ENCODE results near the gene UBA6. TPM values are rescaled to one million over a fixed set of nuclear protein-coding genes. Genes with fewer than 3 reads are reported as not detected.

Gene UBA6
- total RNA-seq, 2 donors from 2014 or later = 28.3 to 94.5 TPM

DNA sequence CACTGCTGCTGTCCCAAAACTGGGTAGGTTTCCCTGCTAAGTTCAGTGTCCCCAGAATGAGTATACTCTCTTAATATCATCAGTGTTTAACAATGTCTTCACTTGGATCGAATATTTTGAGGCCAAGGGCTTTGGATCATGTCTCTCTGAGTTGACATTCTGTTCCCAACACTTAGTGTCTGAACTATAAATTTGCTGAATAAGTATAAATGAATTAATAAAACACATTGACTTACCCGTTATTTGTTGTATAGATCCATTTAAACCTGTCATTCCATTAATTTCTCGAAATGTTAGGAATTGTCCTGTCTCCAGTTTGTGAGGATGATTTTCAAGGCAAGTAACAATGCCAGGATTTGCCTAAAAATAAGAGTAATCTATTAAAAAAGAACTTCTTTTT, 32.6 kb downstream of the UBA6 start:
- no peaks in the 10 kb centered on the region for H3K4me1 ChIP-seq (ENCODE audit: control insufficient read depth in 1 of 2, low read depth in 2 of 2)
- no peak for ATAC-seq (ENCODE audit: insufficient number of reproducible peaks, low FRiP score, low read depth)
- DNase-seq (ENCODE audit: low spot score) = no peak
- H3K9me3 ChIP-seq = no peaks in the 10 kb centered on the region
- H3K4me3 ChIP-seq = no peak overlapping the region
- no peak overlapping the region for H3K27ac ChIP-seq
- TF ChIP-seq, protein P1, sequence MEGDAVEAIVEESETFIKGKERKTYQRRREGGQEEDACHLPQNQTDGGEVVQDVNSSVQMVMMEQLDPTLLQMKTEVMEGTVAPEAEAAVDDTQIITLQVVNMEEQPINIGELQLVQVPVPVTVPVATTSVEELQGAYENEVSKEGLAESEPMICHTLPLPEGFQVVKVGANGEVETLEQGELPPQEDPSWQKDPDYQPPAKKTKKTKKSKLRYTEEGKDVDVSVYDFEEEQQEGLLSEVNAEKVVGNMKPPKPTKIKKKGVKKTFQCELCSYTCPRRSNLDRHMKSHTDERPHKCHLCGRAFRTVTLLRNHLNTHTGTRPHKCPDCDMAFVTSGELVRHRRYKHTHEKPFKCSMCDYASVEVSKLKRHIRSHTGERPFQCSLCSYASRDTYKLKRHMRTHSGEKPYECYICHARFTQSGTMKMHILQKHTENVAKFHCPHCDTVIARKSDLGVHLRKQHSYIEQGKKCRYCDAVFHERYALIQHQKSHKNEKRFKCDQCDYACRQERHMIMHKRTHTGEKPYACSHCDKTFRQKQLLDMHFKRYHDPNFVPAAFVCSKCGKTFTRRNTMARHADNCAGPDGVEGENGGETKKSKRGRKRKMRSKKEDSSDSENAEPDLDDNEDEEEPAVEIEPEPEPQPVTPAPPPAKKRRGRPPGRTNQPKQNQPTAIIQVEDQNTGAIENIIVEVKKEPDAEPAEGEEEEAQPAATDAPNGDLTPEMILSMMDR (IDR thresholded peaks at IDR 0.05) = no peak
- peaks cover 29% of the 10 kb centered on the region for H3K36me3 ChIP-seq
- no peaks in the 10 kb centered on the region for H3K27me3 ChIP-seq (replicated peaks; ENCODE audit: insufficient read depth)

- DNase-seq (ENCODE audit: low spot score) (no peak), ATAC-seq (ENCODE audit: insufficient number of reproducible peaks, low FRiP score, low read depth) (no peak)
- H3K9me3 ChIP-seq = no peaks in the 10 kb centered on the region
- no peaks in the 10 kb centered on the region for H3K27me3 ChIP-seq (replicated peaks; ENCODE audit: insufficient read depth)
- H3K4me1 ChIP-seq (ENCODE audit: control insufficient read depth in 1 of 2, low read depth in 2 of 2) = no peaks in the 10 kb centered on the region
- TF ChIP-seq, protein P1 (IDR thresholded peaks at IDR 0.05) = no peak
- no peak overlapping the region for H3K4me3 ChIP-seq
- no peak overlapping the region for H3K27ac ChIP-seq
- peaks cover 27% of the 10 kb centered on the region for H3K36me3 ChIP-seq
Observed at GRCh38 chr4:67660418-67660817, 40.5 kb downstream of the UBA6 start.

GRCh38 chr4:67659065-67659464, 41.9 kb downstream of the UBA6 start:
- Histone ChIP-seq H3K27me3 (replicated peaks; ENCODE audit: insufficient read depth) (no peaks in the 10 kb centered on the region), H3K9me3 (no peaks in the 10 kb centered on the region), H3K36me3 (peaks cover 23% of the 10 kb centered on the region), H3K4me3 (no peak overlapping the region), H3K27ac (no peak overlapping the region), H3K4me1 (ENCODE audit: control insufficient read depth in 1 of 2, low read depth in 2 of 2) (no peaks in the 10 kb centered on the region)
- ATAC-seq (ENCODE audit: insufficient number of reproducible peaks, low FRiP score, low read depth) (no peak), DNase-seq (ENCODE audit: low spot score) (no peak)
- TF ChIP-seq, protein P1 (IDR thresholded peaks at IDR 0.05) = no peak

GRCh38 chr4:67658302-67658701, 42.7 kb downstream of the UBA6 start:
- H3K9me3 ChIP-seq = no peaks in the 10 kb centered on the region

DNA sequence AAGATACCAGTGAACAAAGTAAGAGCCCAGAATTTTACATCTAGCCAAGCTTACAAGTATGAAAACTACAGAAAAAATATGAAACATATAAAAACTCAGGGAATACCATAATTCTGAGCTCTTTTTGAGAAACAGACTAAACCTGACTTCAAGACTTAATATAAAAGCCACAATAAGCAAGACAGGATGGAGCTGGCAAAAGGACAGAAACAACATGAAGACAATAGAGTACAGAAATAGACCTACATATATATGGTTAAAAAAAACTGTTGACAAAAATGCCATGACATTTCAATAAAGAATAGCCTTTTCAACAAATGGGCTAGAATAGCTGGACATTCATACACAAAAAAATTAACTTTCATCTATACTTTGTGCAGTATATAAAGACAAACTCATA, 49.4 kb downstream of the UBA6 start:
- ATAC-seq (ENCODE audit: insufficient number of reproducible peaks, low FRiP score, low read depth) = no peak
- Histone ChIP-seq H3K27ac (no peak overlapping the region), H3K4me3 (no peak overlapping the region), H3K9me3 (no peaks in the 10 kb centered on the region), H3K4me1 (ENCODE audit: control insufficient read depth in 1 of 2, low read depth in 2 of 2) (no peaks in the 10 kb centered on the region), H3K27me3 (replicated peaks; ENCODE audit: insufficient read depth) (no peaks in the 10 kb centered on the region), H3K36me3 (peaks cover 19% of the 10 kb centered on the region)
- TF ChIP-seq, protein P1 (IDR thresholded peaks at IDR 0.05) = no peak
- DNase-seq (ENCODE audit: low spot score) = no peak

More at GRCh38 chr4:67658302-67658701, 42.7 kb downstream of the UBA6 start:
- no peak for ATAC-seq (ENCODE audit: insufficient number of reproducible peaks, low FRiP score, low read depth)
- H3K36me3 ChIP-seq = peaks cover 23% of the 10 kb centered on the region
- no peaks in the 10 kb centered on the region for H3K27me3 ChIP-seq (replicated peaks; ENCODE audit: insufficient read depth)
- no peak overlapping the region for H3K4me3 ChIP-seq
- H3K4me1 ChIP-seq (ENCODE audit: control insufficient read depth in 1 of 2, low read depth in 2 of 2) = no peaks in the 10 kb centered on the region
- TF ChIP-seq, protein P1 (IDR thresholded peaks at IDR 0.05) = no peak
- no peak overlapping the region for H3K27ac ChIP-seq
- no peak for DNase-seq (ENCODE audit: low spot score)
